ENCODE measurements around the gene VSX2. TPM values are rescaled to one million over a fixed set of nuclear protein-coding genes. Genes with fewer than 3 reads are reported as not detected.

The VSX2 gene
- total RNA-seq, 1 donor from 2014 or later = not detected

- Histone ChIP-seq H3K4me1 (ENCODE audit: control insufficient read depth in 3 of 3, insufficient read depth in 3 of 3, low read length in 3 of 3) (peaks cover 12 to 21% (median 17%) of the 10 kb centered on the region in 3 donors), H3K9ac (ENCODE audit: low read depth in 1 of 3, low read length in 3 of 3) (no peak overlapping the region)
Observed at GRCh38 chr14:74242780-74243042, 3.5 kb downstream of the VSX2 start.

GRCh38 chr14:74243051-74243450 lies 3.8 kb downstream of the VSX2 start:
- H3K4me1 ChIP-seq (ENCODE audit: control insufficient read depth in 3 of 3, insufficient read depth in 3 of 3, low read length in 3 of 3) = peaks cover 12 to 21% (median 17%) of the 10 kb centered on the region in 3 donors
- H3K27me3 ChIP-seq (ENCODE audit: control insufficient read depth in 3 of 3, insufficient read depth in 3 of 3, low read length in 3 of 3) = peaks cover 78 to 91% (median 80%) of the 10 kb centered on the region in 3 donors
- no peaks in the 10 kb centered on the region for H3K36me3 ChIP-seq (ENCODE audit: control insufficient read depth in 3 of 3, insufficient read depth in 3 of 3, low read length in 3 of 3)
- H3K27ac ChIP-seq (ENCODE audit: low read depth, low read length) = no peak overlapping the region
- H3K9me3 ChIP-seq (ENCODE audit: control insufficient read depth in 3 of 3, low read length in 3 of 3) = no peaks in the 10 kb centered on the region
- no peak overlapping the region for H3K9ac ChIP-seq (ENCODE audit: low read depth in 1 of 3, low read length in 3 of 3)
- no peak overlapping the region for H3K4me3 ChIP-seq (ENCODE audit: low read length in 3 of 3)

More at GRCh38 chr14:74242780-74243042, 3.5 kb downstream of the VSX2 start:
- H3K27me3 ChIP-seq (ENCODE audit: control insufficient read depth in 3 of 3, insufficient read depth in 3 of 3, low read length in 3 of 3) = peaks cover 80 to 94% (median 83%) of the 10 kb centered on the region in 3 donors
- H3K36me3 ChIP-seq (ENCODE audit: control insufficient read depth in 3 of 3, insufficient read depth in 3 of 3, low read length in 3 of 3) = no peaks in the 10 kb centered on the region
- H3K9me3 ChIP-seq (ENCODE audit: control insufficient read depth in 3 of 3, low read length in 3 of 3) = no peaks in the 10 kb centered on the region
- no peak overlapping the region for H3K4me3 ChIP-seq (ENCODE audit: low read length in 3 of 3)
- H3K27ac ChIP-seq (ENCODE audit: low read depth, low read length) = no peak overlapping the region

GRCh38 chr14:74244115-74244514 lies 4.9 kb downstream of the VSX2 start:
- no peaks in the 10 kb centered on the region for H3K36me3 ChIP-seq (ENCODE audit: control insufficient read depth in 3 of 3, insufficient read depth in 3 of 3, low read length in 3 of 3)
- no peak overlapping the region for H3K4me3 ChIP-seq (ENCODE audit: low read length in 3 of 3)
- no peak overlapping the region for H3K27ac ChIP-seq (ENCODE audit: low read depth, low read length)
- H3K9ac ChIP-seq (ENCODE audit: low read depth in 1 of 3, low read length in 3 of 3) = no peak overlapping the region
- H3K9me3 ChIP-seq (ENCODE audit: control insufficient read depth in 3 of 3, low read length in 3 of 3) = no peaks in the 10 kb centered on the region
- peaks cover 12 to 21% (median 17%) of the 10 kb centered on the region in 3 donors for H3K4me1 ChIP-seq (ENCODE audit: control insufficient read depth in 3 of 3, insufficient read depth in 3 of 3, low read length in 3 of 3)
- peaks cover 69 to 80% (median 76%) of the 10 kb centered on the region in 3 donors for H3K27me3 ChIP-seq (ENCODE audit: control insufficient read depth in 3 of 3, insufficient read depth in 3 of 3, low read length in 3 of 3)

- peaks cover 11 to 14% (median 13%) of the 10 kb centered on the region in 3 donors for H3K4me1 ChIP-seq (ENCODE audit: control insufficient read depth in 3 of 3, insufficient read depth in 3 of 3, low read length in 3 of 3)
- no peak overlapping the region for H3K27ac ChIP-seq (ENCODE audit: low read depth, low read length)
- no peaks in the 10 kb centered on the region for H3K36me3 ChIP-seq (ENCODE audit: control insufficient read depth in 3 of 3, insufficient read depth in 3 of 3, low read length in 3 of 3)
- no peak overlapping the region for H3K9ac ChIP-seq (ENCODE audit: low read depth in 1 of 3, low read length in 3 of 3)
- H3K4me3 ChIP-seq (ENCODE audit: low read length in 3 of 3) = no peak overlapping the region
- peaks cover 57 to 69% (median 65%) of the 10 kb centered on the region in 3 donors for H3K27me3 ChIP-seq (ENCODE audit: control insufficient read depth in 3 of 3, insufficient read depth in 3 of 3, low read length in 3 of 3)
- H3K9me3 ChIP-seq (ENCODE audit: control insufficient read depth in 3 of 3, low read length in 3 of 3) = no peaks in the 10 kb centered on the region
Observed at GRCh38 chr14:74245292-74245691, 6.0 kb downstream of the VSX2 start.

- Histone ChIP-seq H3K27me3 (ENCODE audit: control insufficient read depth in 3 of 3, insufficient read depth in 3 of 3, low read length in 3 of 3) (peaks cover 45 to 57% (median 52%) of the 10 kb centered on the region in 3 donors), H3K36me3 (ENCODE audit: control insufficient read depth in 3 of 3, insufficient read depth in 3 of 3, low read length in 3 of 3) (no peaks in the 10 kb centered on the region), H3K4me3 (ENCODE audit: low read length in 3 of 3) (no peak overlapping the region), H3K9ac (ENCODE audit: low read depth in 1 of 3, low read length in 3 of 3) (no peak overlapping the region), H3K27ac (ENCODE audit: low read depth, low read length) (no peak overlapping the region), H3K9me3 (ENCODE audit: control insufficient read depth in 3 of 3, low read length in 3 of 3) (no peaks in the 10 kb centered on the region), H3K4me1 (ENCODE audit: control insufficient read depth in 3 of 3, insufficient read depth in 3 of 3, low read length in 3 of 3) (peaks cover under 1 to 6% (median under 1%) of the 10 kb centered on the region in 3 donors)
Observed at GRCh38 chr14:74246542-74246941, 7.3 kb downstream of the VSX2 start.

GRCh38 chr14:74248017-74248416 lies 8.8 kb downstream of the VSX2 start:
- Histone ChIP-seq H3K4me3 (ENCODE audit: low read length in 3 of 3) (no peak overlapping the region), H3K36me3 (ENCODE audit: control insufficient read depth in 3 of 3, insufficient read depth in 3 of 3, low read length in 3 of 3) (no peaks in the 10 kb centered on the region), H3K9ac (ENCODE audit: low read depth in 1 of 3, low read length in 3 of 3) (no peak overlapping the region), H3K4me1 (ENCODE audit: control insufficient read depth in 3 of 3, insufficient read depth in 3 of 3, low read length in 3 of 3) (peaks cover 0 to 8% (median 0%) of the 10 kb centered on the region in 3 donors), H3K9me3 (ENCODE audit: control insufficient read depth in 3 of 3, low read length in 3 of 3) (no peaks in the 10 kb centered on the region), H3K27ac (ENCODE audit: low read depth, low read length) (no peak overlapping the region), H3K27me3 (ENCODE audit: control insufficient read depth in 3 of 3, insufficient read depth in 3 of 3, low read length in 3 of 3) (peaks cover 36 to 42% (median 41%) of the 10 kb centered on the region in 3 donors)

GRCh38 chr14:74249433-74250375 lies 10.5 kb downstream of the VSX2 start:
- Histone ChIP-seq H3K27ac (ENCODE audit: low read depth, low read length) (no peak overlapping the region), H3K4me1 (ENCODE audit: control insufficient read depth in 3 of 3, insufficient read depth in 3 of 3, low read length in 3 of 3) (peaks cover 0 to 8% (median 0%) of the 10 kb centered on the region in 3 donors), H3K27me3 (ENCODE audit: control insufficient read depth in 3 of 3, insufficient read depth in 3 of 3, low read length in 3 of 3) (peaks cover 20 to 27% (median 27%) of the 10 kb centered on the region in 3 donors), H3K9me3 (ENCODE audit: control insufficient read depth in 3 of 3, low read length in 3 of 3) (no peaks in the 10 kb centered on the region), H3K4me3 (ENCODE audit: low read length in 3 of 3) (no peak overlapping the region), H3K36me3 (ENCODE audit: control insufficient read depth in 3 of 3, insufficient read depth in 3 of 3, low read length in 3 of 3) (no peaks in the 10 kb centered on the region), H3K9ac (ENCODE audit: low read depth in 1 of 3, low read length in 3 of 3) (no peak overlapping the region)

- Histone ChIP-seq H3K9ac (ENCODE audit: low read depth in 1 of 3, low read length in 3 of 3) (no peak overlapping the region), H3K4me3 (ENCODE audit: low read length in 3 of 3) (no peak overlapping the region), H3K27ac (ENCODE audit: low read depth, low read length) (no peak overlapping the region), H3K9me3 (ENCODE audit: control insufficient read depth in 3 of 3, low read length in 3 of 3) (no peaks in the 10 kb centered on the region), H3K27me3 (ENCODE audit: control insufficient read depth in 3 of 3, insufficient read depth in 3 of 3, low read length in 3 of 3) (peaks cover 8 to 15% (median 13%) of the 10 kb centered on the region in 3 donors), H3K36me3 (ENCODE audit: control insufficient read depth in 3 of 3, insufficient read depth in 3 of 3, low read length in 3 of 3) (no peaks in the 10 kb centered on the region), H3K4me1 (ENCODE audit: control insufficient read depth in 3 of 3, insufficient read depth in 3 of 3, low read length in 3 of 3) (peaks cover 11 to 19% (median 12%) of the 10 kb centered on the region in 3 donors)
Observed at GRCh38 chr14:74255281-74255680, 16.0 kb downstream of the VSX2 start.

GRCh38 chr14:74257078-74257940 lies 18.1 kb downstream of the VSX2 start:
- no peaks in the 10 kb centered on the region for H3K36me3 ChIP-seq (ENCODE audit: control insufficient read depth in 3 of 3, insufficient read depth in 3 of 3, low read length in 3 of 3)
- peak overlapping the region; percentile 46 to 68 (median 68) for H3K4me3 ChIP-seq (ENCODE audit: low read length in 3 of 3)
- H3K27me3 ChIP-seq (ENCODE audit: control insufficient read depth in 3 of 3, insufficient read depth in 3 of 3, low read length in 3 of 3) = peaks cover 5 to 13% (median 10%) of the 10 kb centered on the region in 3 donors
- H3K27ac ChIP-seq (ENCODE audit: low read depth, low read length) = no peak overlapping the region
- peak overlapping the region in 2 of 3 donors; percentile 32 to 66 for H3K9ac ChIP-seq (ENCODE audit: low read depth in 1 of 3, low read length in 3 of 3)
- H3K9me3 ChIP-seq (ENCODE audit: control insufficient read depth in 3 of 3, low read length in 3 of 3) = no peaks in the 10 kb centered on the region
- H3K4me1 ChIP-seq (ENCODE audit: control insufficient read depth in 3 of 3, insufficient read depth in 3 of 3, low read length in 3 of 3) = peaks cover 11 to 12% (median 12%) of the 10 kb centered on the region in 3 donors

Data from skeletal muscle tissue (tissue), 4 donors.